ENCODE data around the gene PDGFD. TPM values are rescaled to one million over a fixed set of nuclear protein-coding genes. Genes with fewer than 3 reads are reported as not detected.

Gene PDGFD
- total RNA-seq, 6 experiments from 2014 or later: 0.37 to 0.69 (median 0.42) TPM

DNA sequence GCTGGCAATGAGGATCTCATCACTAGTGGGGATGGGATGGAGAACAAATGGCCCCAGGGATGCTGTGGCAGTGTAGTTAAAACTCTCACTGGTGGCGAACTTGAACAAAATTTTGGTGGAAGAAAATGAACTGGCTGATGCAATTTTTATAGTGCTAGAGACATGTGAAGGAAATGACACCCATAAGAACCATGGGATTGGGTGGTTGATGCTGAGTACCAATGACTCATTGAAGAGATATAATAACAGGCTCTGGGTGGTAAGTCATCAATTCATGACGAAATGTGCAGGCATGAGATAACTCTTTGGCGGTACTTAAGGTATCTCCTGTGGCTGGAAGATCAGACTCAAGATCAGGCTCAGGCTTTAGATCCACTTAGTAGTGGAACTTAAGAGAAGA lies 300.4 kb downstream of the PDGFD start:
- Mint-ChIP-seq H3K27ac (peak overlapping the region; percentile 66), H3K9me3 (no peaks in the 10 kb centered on the region), H3K36me3 (ENCODE audit: low read depth) (no peaks in the 10 kb centered on the region), H3K4me1 (ENCODE audit: low read depth) (peaks cover 13% of the 10 kb centered on the region), H3K4me3 (no peak overlapping the region), H3K27me3 (ENCODE audit: insufficient read depth) (no peaks in the 10 kb centered on the region; the same call in 1 of the 2 replicates)
- TF ChIP-seq, protein P1, sequence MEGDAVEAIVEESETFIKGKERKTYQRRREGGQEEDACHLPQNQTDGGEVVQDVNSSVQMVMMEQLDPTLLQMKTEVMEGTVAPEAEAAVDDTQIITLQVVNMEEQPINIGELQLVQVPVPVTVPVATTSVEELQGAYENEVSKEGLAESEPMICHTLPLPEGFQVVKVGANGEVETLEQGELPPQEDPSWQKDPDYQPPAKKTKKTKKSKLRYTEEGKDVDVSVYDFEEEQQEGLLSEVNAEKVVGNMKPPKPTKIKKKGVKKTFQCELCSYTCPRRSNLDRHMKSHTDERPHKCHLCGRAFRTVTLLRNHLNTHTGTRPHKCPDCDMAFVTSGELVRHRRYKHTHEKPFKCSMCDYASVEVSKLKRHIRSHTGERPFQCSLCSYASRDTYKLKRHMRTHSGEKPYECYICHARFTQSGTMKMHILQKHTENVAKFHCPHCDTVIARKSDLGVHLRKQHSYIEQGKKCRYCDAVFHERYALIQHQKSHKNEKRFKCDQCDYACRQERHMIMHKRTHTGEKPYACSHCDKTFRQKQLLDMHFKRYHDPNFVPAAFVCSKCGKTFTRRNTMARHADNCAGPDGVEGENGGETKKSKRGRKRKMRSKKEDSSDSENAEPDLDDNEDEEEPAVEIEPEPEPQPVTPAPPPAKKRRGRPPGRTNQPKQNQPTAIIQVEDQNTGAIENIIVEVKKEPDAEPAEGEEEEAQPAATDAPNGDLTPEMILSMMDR (IDR thresholded peaks at IDR 0.05): no peak
- DNase-seq: peak; percentile 65

DNA sequence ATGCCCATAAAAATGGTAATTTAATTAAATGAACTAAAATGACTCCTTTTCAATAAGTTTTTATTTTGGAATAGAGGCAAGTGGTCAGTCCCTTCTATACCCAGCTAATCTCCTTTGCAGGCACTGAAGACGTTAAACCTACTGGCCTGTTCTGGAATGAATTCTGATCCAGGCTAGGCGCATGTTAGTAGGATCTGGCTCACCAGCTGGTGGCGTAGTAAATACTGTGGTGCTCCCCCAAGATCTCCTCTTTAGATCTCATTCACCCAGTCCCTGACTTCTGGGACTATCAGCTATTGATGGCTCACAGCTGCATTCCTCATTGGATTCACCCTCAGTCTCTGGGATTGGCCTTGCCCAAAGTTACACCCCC lies 301.2 kb downstream of the PDGFD start:
- TF ChIP-seq, protein P1 (IDR thresholded peaks at IDR 0.05): no peak
- Mint-ChIP-seq H3K36me3 (ENCODE audit: low read depth) (no peaks in the 10 kb centered on the region), H3K27ac (peak overlapping the region; percentile 66), H3K9me3 (no peaks in the 10 kb centered on the region), H3K4me1 (ENCODE audit: low read depth) (peaks cover 13% of the 10 kb centered on the region), H3K27me3 (ENCODE audit: insufficient read depth) (no peaks in the 10 kb centered on the region; the same call in 1 of the 2 replicates), H3K4me3 (no peak overlapping the region)
- DNase-seq: no peak

DNA sequence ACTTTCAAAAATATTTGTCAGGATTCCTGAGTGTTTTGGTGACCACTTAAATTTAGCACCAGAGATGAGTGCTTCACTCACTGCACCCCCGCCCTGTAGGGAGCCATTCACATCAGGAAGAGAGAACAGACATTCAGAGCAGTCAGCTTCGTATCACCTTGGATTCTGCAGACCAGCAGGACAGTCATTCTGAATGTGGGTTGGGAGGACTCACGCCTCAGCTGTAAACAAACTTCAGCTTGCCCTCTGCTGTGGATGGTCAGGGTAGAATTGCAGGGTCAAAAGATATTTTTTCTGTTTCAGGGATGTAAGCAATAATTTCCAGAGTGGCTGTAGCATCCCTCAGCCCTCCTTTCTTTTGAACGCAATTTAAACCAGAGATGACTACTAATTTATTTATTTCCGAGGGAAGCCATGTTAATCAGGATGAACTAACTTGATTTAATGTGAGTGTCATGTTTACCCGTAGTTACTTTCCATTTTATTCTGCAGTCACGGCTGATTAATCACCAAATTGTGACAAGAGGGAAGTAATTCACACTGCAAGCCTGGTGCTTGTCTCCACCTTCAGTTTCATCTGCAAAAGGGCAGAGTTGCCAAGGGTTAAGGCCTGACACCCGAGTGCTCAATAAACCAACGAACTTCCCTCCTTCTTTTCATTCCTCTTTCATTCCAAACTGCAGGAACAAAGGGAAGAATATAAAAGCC lies 301.7 kb downstream of the PDGFD start:
- DNase-seq: no peak
- Mint-ChIP-seq H3K36me3 (ENCODE audit: low read depth) (no peaks in the 10 kb centered on the region), H3K4me1 (ENCODE audit: low read depth) (peaks cover 13% of the 10 kb centered on the region), H3K27ac (no peak overlapping the region), H3K9me3 (no peaks in the 10 kb centered on the region), H3K27me3 (ENCODE audit: insufficient read depth) (no peaks in the 10 kb centered on the region; the same call in 1 of the 2 replicates), H3K4me3 (no peak overlapping the region)
- TF ChIP-seq, protein P1 (IDR thresholded peaks at IDR 0.05): no peak

Other genes with a start within 250 kb of the PDGFD start
- not detected for gene DDI1, start 127.5 kb downstream of the PDGFD start, total RNA-seq (2021; fragmentation: NEBNext Ultra II Directional; extraction: Animal tissue kit (Norgen Biotek cat#: 25700))

Data from HFFc6 (cell line).